ENCODE results near the gene CMIP.

CMIP gene

GRCh38 chr16:81717662-81718189 is 273.1 kb downstream of the CMIP start:
- TF ChIP-seq, protein P1, sequence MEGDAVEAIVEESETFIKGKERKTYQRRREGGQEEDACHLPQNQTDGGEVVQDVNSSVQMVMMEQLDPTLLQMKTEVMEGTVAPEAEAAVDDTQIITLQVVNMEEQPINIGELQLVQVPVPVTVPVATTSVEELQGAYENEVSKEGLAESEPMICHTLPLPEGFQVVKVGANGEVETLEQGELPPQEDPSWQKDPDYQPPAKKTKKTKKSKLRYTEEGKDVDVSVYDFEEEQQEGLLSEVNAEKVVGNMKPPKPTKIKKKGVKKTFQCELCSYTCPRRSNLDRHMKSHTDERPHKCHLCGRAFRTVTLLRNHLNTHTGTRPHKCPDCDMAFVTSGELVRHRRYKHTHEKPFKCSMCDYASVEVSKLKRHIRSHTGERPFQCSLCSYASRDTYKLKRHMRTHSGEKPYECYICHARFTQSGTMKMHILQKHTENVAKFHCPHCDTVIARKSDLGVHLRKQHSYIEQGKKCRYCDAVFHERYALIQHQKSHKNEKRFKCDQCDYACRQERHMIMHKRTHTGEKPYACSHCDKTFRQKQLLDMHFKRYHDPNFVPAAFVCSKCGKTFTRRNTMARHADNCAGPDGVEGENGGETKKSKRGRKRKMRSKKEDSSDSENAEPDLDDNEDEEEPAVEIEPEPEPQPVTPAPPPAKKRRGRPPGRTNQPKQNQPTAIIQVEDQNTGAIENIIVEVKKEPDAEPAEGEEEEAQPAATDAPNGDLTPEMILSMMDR (IDR thresholded peaks at IDR 0.05; ENCODE audit: insufficient read depth, low read depth, low read length, missing control alignments), result no peak
- no peak overlapping the region for H3K4me3 ChIP-seq (ENCODE audit: low read length)
- no peak for DNase-seq (ENCODE audit: low read depth)

- TF ChIP-seq, protein P1 (IDR thresholded peaks at IDR 0.05; ENCODE audit: insufficient read depth, low read depth, low read length, missing control alignments), result no peak
- DNase-seq (ENCODE audit: low read depth), result no peak
- H3K4me3 ChIP-seq (ENCODE audit: low read length), result peak overlapping the region; percentile 14
Observed at GRCh38 chr16:81718637-81719036, 274.0 kb downstream of the CMIP start.

GRCh38 chr16:81719993-81720392 is 275.4 kb downstream of the CMIP start:
- DNase-seq (ENCODE audit: low read depth), result no peak
- no peak overlapping the region for H3K4me3 ChIP-seq (ENCODE audit: low read length)

GRCh38 chr16:81720973-81721906 is 276.6 kb downstream of the CMIP start:
- TF ChIP-seq, protein P1 (IDR thresholded peaks at IDR 0.05; ENCODE audit: insufficient read depth, low read depth, low read length, missing control alignments), result no peak
- DNase-seq (ENCODE audit: low read depth), result no peak
- no peak overlapping the region for H3K4me3 ChIP-seq (ENCODE audit: low read length)

More at GRCh38 chr16:81719993-81720392, 275.4 kb downstream of the CMIP start:
- TF ChIP-seq, protein P1 (IDR thresholded peaks at IDR 0.05; ENCODE audit: insufficient read depth, low read depth, low read length, missing control alignments), result no peak

DNA sequence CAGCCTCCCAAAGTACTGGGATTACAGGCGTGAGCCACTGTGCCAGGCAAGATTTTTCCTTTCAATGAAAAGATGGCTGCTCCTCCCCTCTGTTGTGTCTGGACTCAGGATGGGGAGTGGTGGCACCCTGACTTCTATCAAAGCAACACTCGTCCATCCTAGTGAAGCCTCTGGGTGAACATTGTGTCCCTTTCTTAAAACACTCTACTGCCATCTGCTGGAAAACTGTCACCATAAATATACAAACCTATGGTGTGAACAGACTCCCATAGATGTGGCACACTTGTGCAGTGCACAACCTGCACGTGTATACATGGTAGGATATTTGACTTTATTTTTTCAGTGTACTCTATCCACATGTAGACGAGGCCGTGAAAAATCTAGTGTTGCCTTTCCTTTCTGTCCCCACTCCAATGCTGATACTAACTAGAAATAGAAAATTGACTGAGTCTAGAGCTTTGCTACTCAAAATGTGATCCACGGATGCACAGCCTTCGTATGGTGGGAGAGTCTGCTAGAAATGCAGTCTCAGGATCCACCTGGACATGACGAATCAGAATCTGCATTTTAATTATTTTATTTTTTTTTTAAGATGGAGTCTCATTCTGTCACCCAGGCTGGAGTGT is 278.6 kb downstream of the CMIP start:
- peak; percentile 87 for DNase-seq (ENCODE audit: low read depth)
- TF ChIP-seq, protein P1 (IDR thresholded peaks at IDR 0.05; ENCODE audit: insufficient read depth, low read depth, low read length, missing control alignments), result peak; percentile 69

GRCh38 chr16:81728435-81728834 is 283.8 kb downstream of the CMIP start:
- TF ChIP-seq, protein P1 (IDR thresholded peaks at IDR 0.05; ENCODE audit: insufficient read depth, low read depth, low read length, missing control alignments), result no peak
- DNase-seq (ENCODE audit: low read depth), result no peak
- H3K4me3 ChIP-seq (ENCODE audit: low read length), result no peak overlapping the region

More for the DNA sequence above, 278.6 kb downstream of the CMIP start:
- H3K4me3 ChIP-seq (ENCODE audit: low read length), result no peak overlapping the region
